C4-2B (cell line): ENCODE measurements around the gene TSPEAR.

Experiments
- ZFX ChIP-seq: fragments of 450-650 bp; IDR thresholded peaks from 2 replicates; pipeline ENCODE4 v1.6.1; 2017
- TF ChIP-seq, protein P1 (sequence below): fragments of 450-650 bp; conservative IDR thresholded peaks from 2 replicates; pipeline ENCODE4 v1.5.1; 2017; ENCODE audit warnings: mild to moderate bottlenecking

DNA sequence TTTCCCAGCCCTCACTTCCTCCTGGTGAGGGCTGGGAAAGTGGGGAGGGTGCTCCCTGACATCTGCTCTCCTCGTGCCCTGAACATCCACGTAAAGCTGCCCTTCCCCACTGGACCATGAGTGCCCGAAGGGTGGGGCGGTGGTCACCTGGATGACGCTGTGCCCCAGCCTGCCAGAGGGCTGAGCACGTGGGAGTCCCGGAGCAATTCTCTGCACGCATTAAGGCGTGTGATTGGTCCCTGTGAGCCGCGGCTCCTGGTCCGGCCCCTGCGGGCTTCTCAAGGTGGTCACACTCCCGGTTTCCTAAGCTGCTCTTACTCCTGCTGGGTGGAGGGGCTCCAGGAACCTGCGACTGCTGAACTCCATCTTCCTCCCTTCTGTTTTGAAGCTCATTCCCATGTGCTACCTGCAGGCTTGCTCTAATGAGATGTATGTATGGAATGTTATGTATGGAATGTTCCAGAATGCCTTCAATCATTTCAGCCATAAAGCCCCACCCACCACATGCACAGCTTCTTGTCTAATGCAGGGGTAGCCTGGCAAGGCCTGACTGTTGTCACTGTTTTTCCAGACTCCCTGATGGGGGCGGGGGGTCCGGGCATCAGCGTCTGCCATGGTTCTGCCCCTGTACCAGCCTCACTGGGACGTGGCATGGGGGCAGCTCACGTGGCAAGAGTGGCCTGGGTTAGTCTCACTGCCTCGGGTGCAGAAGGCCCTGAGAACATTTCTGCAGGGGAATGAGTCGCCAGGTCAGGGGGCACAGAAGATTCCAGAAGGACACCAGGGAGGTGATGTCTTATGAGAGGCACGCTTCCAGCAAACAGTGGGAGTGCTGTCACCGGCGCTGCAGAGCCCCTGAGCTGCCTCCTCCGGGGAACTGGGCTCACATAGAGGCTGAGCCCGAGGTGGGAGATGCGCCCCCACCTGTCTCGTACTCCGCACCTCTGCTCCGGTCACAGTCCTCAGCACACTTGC lies 190.8 kb downstream of the TSPEAR start:
- TF ChIP-seq, protein P1, sequence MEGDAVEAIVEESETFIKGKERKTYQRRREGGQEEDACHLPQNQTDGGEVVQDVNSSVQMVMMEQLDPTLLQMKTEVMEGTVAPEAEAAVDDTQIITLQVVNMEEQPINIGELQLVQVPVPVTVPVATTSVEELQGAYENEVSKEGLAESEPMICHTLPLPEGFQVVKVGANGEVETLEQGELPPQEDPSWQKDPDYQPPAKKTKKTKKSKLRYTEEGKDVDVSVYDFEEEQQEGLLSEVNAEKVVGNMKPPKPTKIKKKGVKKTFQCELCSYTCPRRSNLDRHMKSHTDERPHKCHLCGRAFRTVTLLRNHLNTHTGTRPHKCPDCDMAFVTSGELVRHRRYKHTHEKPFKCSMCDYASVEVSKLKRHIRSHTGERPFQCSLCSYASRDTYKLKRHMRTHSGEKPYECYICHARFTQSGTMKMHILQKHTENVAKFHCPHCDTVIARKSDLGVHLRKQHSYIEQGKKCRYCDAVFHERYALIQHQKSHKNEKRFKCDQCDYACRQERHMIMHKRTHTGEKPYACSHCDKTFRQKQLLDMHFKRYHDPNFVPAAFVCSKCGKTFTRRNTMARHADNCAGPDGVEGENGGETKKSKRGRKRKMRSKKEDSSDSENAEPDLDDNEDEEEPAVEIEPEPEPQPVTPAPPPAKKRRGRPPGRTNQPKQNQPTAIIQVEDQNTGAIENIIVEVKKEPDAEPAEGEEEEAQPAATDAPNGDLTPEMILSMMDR = no peak
- TF ChIP-seq ZFX = no peak
